Calu3 (cell line): ENCODE data around the gene RCL1. TPM values are rescaled to one million over a fixed set of nuclear protein-coding genes. Genes with fewer than 3 reads are reported as not detected.
A peak's percentile ranks its signal among the peaks of the same experiment; 100 is the strongest.

ENCODE experiments used
- BruUV-seq: library from RNA; stranded (reverse); fragments of 400-500 nt; replicated peaks from 2 replicates; lab custom pipeline; 2021; lab: Mats Ljungman, UMichigan
- CTCF ChIA-PET: fragments of 300-600 bp; sonication (Branson Sonifier 250); formaldehyde crosslinking; loops from one replicate; lab custom pipeline; 2022; ENCODE audit warnings: antibody characterized with exemption; lab: Charles Lee
- DNase-seq: peaks from one replicate; pipeline ENCODE4 v3.0.0; 2022
- H3K27ac Mint-ChIP-seq: one replicate; pipeline ENCODE4 v1.8.0; 2022; ENCODE audit warnings: mixed read lengths; ENCODE audit not compliant: unreplicated experiment
- H3K27me3 Mint-ChIP-seq: one replicate; pipeline ENCODE4 v1.8.0; 2022; ENCODE audit warnings: mixed read lengths; ENCODE audit not compliant: unreplicated experiment
- H3K36me3 Mint-ChIP-seq: one replicate; pipeline ENCODE4 v1.8.0; 2022; ENCODE audit warnings: mild to moderate bottlenecking, moderate library complexity, mixed read lengths; ENCODE audit not compliant: insufficient read depth, unreplicated experiment
- H3K4me1 Mint-ChIP-seq: one replicate; pipeline ENCODE4 v1.8.0; 2022; ENCODE audit warnings: mild to moderate bottlenecking, low read depth, mixed read lengths; ENCODE audit not compliant: unreplicated experiment
- H3K4me3 Mint-ChIP-seq: one replicate; pipeline ENCODE4 v1.8.0; 2022; ENCODE audit warnings: mild to moderate bottlenecking, low read depth, moderate library complexity, mixed read lengths; ENCODE audit not compliant: unreplicated experiment
- H3K9me3 Mint-ChIP-seq: one replicate; pipeline ENCODE4 v1.8.0; 2022; ENCODE audit warnings: low read depth, mixed read lengths; ENCODE audit not compliant: unreplicated experiment
- CTCF ChIP-seq: fragments of 200-600 bp; IDR thresholded peaks from one replicate; pipeline ENCODE4 v1.8.0; 2022; ENCODE audit warnings: antibody characterized with exemption; ENCODE audit not compliant: unreplicated experiment
- intact Hi-C: fragments of 100-400 bp; cut with micrococcal nuclease; formaldehyde crosslinking; loops from one replicate; pipeline ENCODE4 v1.10.0; 2022; ENCODE audit not compliant: unreplicated experiment
- total RNA-seq: library from RNA; stranded (reverse); gene quantifications from 2 replicates; pipeline ENCODE4 v1.2.3, GENCODE V29; 2022

The RCL1 gene
- total RNA-seq, 1 experiment from 2014 or later: 21.3 TPM

- CTCF ChIA-PET: no interaction called here
- Mint-ChIP-seq H3K36me3 (peaks cover 9% of the 10 kb centered on the region), H3K9me3 (no peaks in the 10 kb centered on the region), H3K27ac (no peak overlapping the region), H3K4me3 (no peak overlapping the region), H3K27me3 (no peaks in the 10 kb centered on the region), H3K4me1 (no peaks in the 10 kb centered on the region)
- no peak for DNase-seq
- intact Hi-C loops: no loop called here
- BruUV-seq: no TSS peak
- TF ChIP-seq CTCF: no peak
Measured at GRCh38 chr9:4850603-4851310, 58.0 kb downstream of the RCL1 start.

- intact Hi-C loops: no loop called here
- no TSS peak for BruUV-seq
- H3K27me3 Mint-ChIP-seq: no peaks in the 10 kb centered on the region
- CTCF ChIA-PET: no interaction called here
- no peak for TF ChIP-seq CTCF
- H3K36me3 Mint-ChIP-seq: peaks cover 4% of the 10 kb centered on the region
- H3K4me3 Mint-ChIP-seq: no peak overlapping the region
- DNase-seq: no peak
- no peak overlapping the region for H3K27ac Mint-ChIP-seq
- no peaks in the 10 kb centered on the region for H3K9me3 Mint-ChIP-seq
- H3K4me1 Mint-ChIP-seq: no peaks in the 10 kb centered on the region
Measured at GRCh38 chr9:4852419-4852818, 59.7 kb downstream of the RCL1 start.

GRCh38 chr9:4854265-4854590, 61.5 kb downstream of the RCL1 start:
- Mint-ChIP-seq H3K4me1 (no peaks in the 10 kb centered on the region), H3K27ac (no peak overlapping the region), H3K36me3 (peaks cover 4% of the 10 kb centered on the region), H3K27me3 (no peaks in the 10 kb centered on the region), H3K4me3 (no peak overlapping the region), H3K9me3 (no peaks in the 10 kb centered on the region)
- intact Hi-C loops: no loop called here
- TF ChIP-seq CTCF: no peak
- CTCF ChIA-PET: interaction anchor here (0.7 kb wide), 1 partner anchor 10 kb away, joined by 3 read pairs; no protein-coding TSS in a partner anchor
- no peak for DNase-seq
- no TSS peak for BruUV-seq

GRCh38 chr9:4855841-4856240, 63.1 kb downstream of the RCL1 start:
- no peak for DNase-seq
- H3K27me3 Mint-ChIP-seq: no peaks in the 10 kb centered on the region
- no peak for TF ChIP-seq CTCF
- peaks cover 3% of the 10 kb centered on the region for H3K36me3 Mint-ChIP-seq
- CTCF ChIA-PET: no interaction called here
- intact Hi-C loops: no loop called here
- no peaks in the 10 kb centered on the region for H3K4me1 Mint-ChIP-seq
- no peaks in the 10 kb centered on the region for H3K9me3 Mint-ChIP-seq
- no peak overlapping the region for H3K4me3 Mint-ChIP-seq
- no TSS peak for BruUV-seq
- peak overlapping the region; percentile 39 for H3K27ac Mint-ChIP-seq
